ENCODE data around the gene HHATL.
"Not testable (repeated sequence)": the region's sequence is repeated elsewhere in the genome, so short reads cannot be mapped to it uniquely, and the experiment has no call there.

Gene HHATL

GRCh38 chr3:42723219-42723618, 20.6 kb upstream of the HHATL start:
- in situ Hi-C loops (cut with MboI; ENCODE audit: low pct_unique_long_range_greater_than_20kb, low sequenced_read_pairs, unreplicated experiment) = no loop called here
- no peak for DNase-seq (ENCODE audit: low spot score)
- no peak for TF ChIP-seq CTCF (IDR thresholded peaks at IDR 0.05; ENCODE audit: extremely low read depth, insufficient read depth, missing control alignments)

GRCh38 chr3:42722442-42722841, 19.8 kb upstream of the HHATL start:
- in situ Hi-C loops (cut with MboI; ENCODE audit: low pct_unique_long_range_greater_than_20kb, low sequenced_read_pairs, unreplicated experiment); DNase-seq (ENCODE audit: low spot score): not testable (repeated sequence)

GRCh38 chr3:42721690-42722089, 19.1 kb upstream of the HHATL start:
- no peak for TF ChIP-seq CTCF (IDR thresholded peaks at IDR 0.05; ENCODE audit: extremely low read depth, insufficient read depth, missing control alignments)
- no peak for DNase-seq (ENCODE audit: low spot score)
- in situ Hi-C loops (cut with MboI; ENCODE audit: low pct_unique_long_range_greater_than_20kb, low sequenced_read_pairs, unreplicated experiment) = no loop called here

- in situ Hi-C loops (cut with MboI; ENCODE audit: low pct_unique_long_range_greater_than_20kb, low sequenced_read_pairs, unreplicated experiment) = no loop called here
Observed at GRCh38 chr3:42720126-42720525, 17.5 kb upstream of the HHATL start.

GRCh38 chr3:42719002-42719401, 16.4 kb upstream of the HHATL start:
- DNase-seq (ENCODE audit: low spot score) = no peak
- in situ Hi-C loops (cut with MboI; ENCODE audit: low pct_unique_long_range_greater_than_20kb, low sequenced_read_pairs, unreplicated experiment) = no loop called here
- TF ChIP-seq CTCF (IDR thresholded peaks at IDR 0.05; ENCODE audit: extremely low read depth, insufficient read depth, missing control alignments) = no peak

More at GRCh38 chr3:42720126-42720525, 17.5 kb upstream of the HHATL start:
- DNase-seq (ENCODE audit: low spot score) = no peak
- no peak for TF ChIP-seq CTCF (IDR thresholded peaks at IDR 0.05; ENCODE audit: extremely low read depth, insufficient read depth, missing control alignments)

GRCh38 chr3:42718338-42718737, 15.7 kb upstream of the HHATL start:
- DNase-seq (ENCODE audit: low spot score) = no peak
- TF ChIP-seq CTCF (IDR thresholded peaks at IDR 0.05; ENCODE audit: extremely low read depth, insufficient read depth, missing control alignments) = no peak
- in situ Hi-C loops (cut with MboI; ENCODE audit: low pct_unique_long_range_greater_than_20kb, low sequenced_read_pairs, unreplicated experiment) = no loop called here

GRCh38 chr3:42717306-42717705, 14.7 kb upstream of the HHATL start:
- in situ Hi-C loops (cut with MboI; ENCODE audit: low pct_unique_long_range_greater_than_20kb, low sequenced_read_pairs, unreplicated experiment) = no loop called here
- no peak for TF ChIP-seq CTCF (IDR thresholded peaks at IDR 0.05; ENCODE audit: extremely low read depth, insufficient read depth, missing control alignments)

More at GRCh38 chr3:42717306-42717705, 14.7 kb upstream of the HHATL start:
- no peak for DNase-seq (ENCODE audit: low spot score)
